NT2/D1 (cell line): ENCODE measurements around the gene GCNT1.

Source experiments
- DNase-seq: peaks from one replicate; pipeline ENCODE4 v3.0.0-alpha.2; 2011; ENCODE audit warnings: low read depth, low spot score
- H3K27me3 ChIP-seq: 2 replicates; pipeline ENCODE4 v1.6.0; 2011; ENCODE audit warnings: mild to moderate bottlenecking; ENCODE audit not compliant: insufficient read length, insufficient read depth
- H3K36me3 ChIP-seq: 2 replicates; pipeline ENCODE4 v1.6.1; 2011; ENCODE audit warnings: mild to moderate bottlenecking, low read length, mixed read lengths; ENCODE audit not compliant: insufficient read depth, insufficient read length
- H3K4me1 ChIP-seq: 2 replicates; pipeline ENCODE4 v1.5.1; 2011; ENCODE audit not compliant: insufficient read depth, insufficient read length
- H3K4me3 ChIP-seq: 2 replicates; pipeline ENCODE4 v1.5.1; 2011; ENCODE audit warnings: low read depth; ENCODE audit not compliant: insufficient read length
- H3K9ac ChIP-seq: 2 replicates; pipeline ENCODE4 v1.6.0; 2011; ENCODE audit warnings: low read depth; ENCODE audit not compliant: insufficient read length
- H3K9me3 ChIP-seq: 2 replicates; pipeline ENCODE4 v1.5.1; 2011; ENCODE audit warnings: mild to moderate bottlenecking, low read length; ENCODE audit not compliant: insufficient read depth
- SUZ12 ChIP-seq: IDR thresholded peaks from 2 replicates; pipeline ENCODE4 v1.6.1; 2011; ENCODE audit not compliant: insufficient read length, insufficient read depth; ENCODE audit errors: extremely low read depth
- YY1 ChIP-seq: IDR thresholded peaks from 2 replicates; pipeline ENCODE4 v1.6.1; 2011; ENCODE audit not compliant: insufficient read length, insufficient read depth
- ZNF274 ChIP-seq: IDR thresholded peaks from 2 replicates; pipeline ENCODE4 v1.6.1; 2011; ENCODE audit warnings: mild to moderate bottlenecking, low read depth, low read length

The GCNT1 gene

GRCh38 chr9:76539180-76539579 is 80.2 kb downstream of the GCNT1 start:
- Histone ChIP-seq H3K27me3 (no peaks in the 10 kb centered on the region), H3K9ac (no peak overlapping the region), H3K4me3 (no peak overlapping the region), H3K4me1 (no peaks in the 10 kb centered on the region), H3K36me3 (no peaks in the 10 kb centered on the region), H3K9me3 (no peaks in the 10 kb centered on the region)
- no peak for DNase-seq
- no peak for TF ChIP-seq SUZ12
- TF ChIP-seq YY1: no peak
- no peak for TF ChIP-seq ZNF274

GRCh38 chr9:76542360-76542759 is 83.4 kb downstream of the GCNT1 start:
- Histone ChIP-seq H3K9ac (no peak overlapping the region), H3K9me3 (no peaks in the 10 kb centered on the region), H3K4me1 (no peaks in the 10 kb centered on the region), H3K36me3 (no peaks in the 10 kb centered on the region), H3K4me3 (no peak overlapping the region), H3K27me3 (no peaks in the 10 kb centered on the region)
- DNase-seq: no peak
- no peak for TF ChIP-seq YY1

- H3K27me3 ChIP-seq: no peaks in the 10 kb centered on the region
- H3K9me3 ChIP-seq: no peaks in the 10 kb centered on the region
- no peak overlapping the region for H3K4me3 ChIP-seq
- H3K9ac ChIP-seq: no peak overlapping the region
- TF ChIP-seq ZNF274 (no peak), YY1 (no peak), SUZ12 (no peak)
- no peak for DNase-seq
- H3K36me3 ChIP-seq: no peaks in the 10 kb centered on the region
- no peaks in the 10 kb centered on the region for H3K4me1 ChIP-seq
Observed at GRCh38 chr9:76545191-76545590, 86.2 kb downstream of the GCNT1 start.

DNA sequence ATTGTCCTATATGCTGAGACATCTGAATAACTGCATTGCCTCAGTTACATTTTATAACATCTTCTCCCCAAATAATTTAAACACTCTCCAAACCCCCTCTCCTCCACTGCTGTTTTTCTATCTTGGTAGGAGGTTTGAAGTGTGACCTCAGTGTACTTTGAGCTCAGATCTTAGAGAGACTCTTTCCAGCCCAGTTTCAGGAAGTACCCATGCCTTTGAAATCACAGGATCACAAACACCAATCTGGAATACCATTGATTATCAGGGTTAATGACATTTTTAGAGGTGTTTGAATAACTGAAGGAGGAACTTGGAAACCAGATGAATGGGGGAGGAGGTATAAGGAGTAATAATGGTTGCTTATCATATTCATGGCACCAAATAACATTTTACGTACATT is 93.2 kb downstream of the GCNT1 start:
- H3K9ac ChIP-seq: no peak overlapping the region
- H3K4me1 ChIP-seq: no peaks in the 10 kb centered on the region
- no peaks in the 10 kb centered on the region for H3K27me3 ChIP-seq
- no peak for TF ChIP-seq ZNF274
- TF ChIP-seq YY1: no peak
- no peak overlapping the region for H3K4me3 ChIP-seq
- no peaks in the 10 kb centered on the region for H3K9me3 ChIP-seq
- no peaks in the 10 kb centered on the region for H3K36me3 ChIP-seq
- no peak for DNase-seq

GRCh38 chr9:76552751-76553455 is 93.9 kb downstream of the GCNT1 start:
- no peak overlapping the region for H3K9ac ChIP-seq
- DNase-seq: no peak
- no peaks in the 10 kb centered on the region for H3K9me3 ChIP-seq
- no peaks in the 10 kb centered on the region for H3K4me1 ChIP-seq
- no peak overlapping the region for H3K4me3 ChIP-seq
- TF ChIP-seq YY1 (no peak), ZNF274 (no peak), SUZ12 (no peak)
- H3K36me3 ChIP-seq: no peaks in the 10 kb centered on the region
- H3K27me3 ChIP-seq: no peaks in the 10 kb centered on the region

- Histone ChIP-seq H3K9ac (no peak overlapping the region), H3K36me3 (no peaks in the 10 kb centered on the region), H3K9me3 (no peaks in the 10 kb centered on the region; the same call in 1 of the 2 replicates), H3K4me1 (no peaks in the 10 kb centered on the region), H3K4me3 (no peak overlapping the region), H3K27me3 (no peaks in the 10 kb centered on the region)
- DNase-seq: no peak
- TF ChIP-seq YY1 (no peak), ZNF274 (no peak), SUZ12 (no peak)
Observed at GRCh38 chr9:76553680-76554079, 94.7 kb downstream of the GCNT1 start.
